ENCODE data around the gene ADGRF3. TPM values are rescaled to one million over a fixed set of nuclear protein-coding genes. Genes with fewer than 3 reads are reported as not detected.
"Not testable (repeated sequence)": the region's sequence is repeated elsewhere in the genome, so short reads cannot be mapped to it uniquely, and the experiment has no call there.

The ADGRF3 gene
- total RNA-seq, 2 donors from 2014 or later = 0.35 to 0.93 TPM

- peaks cover 16% of the 10 kb centered on the region for H3K4me1 Mint-ChIP-seq
- H3K9ac ChIP-seq (ENCODE audit: extremely low read depth, low read length, poor library complexity, severe bottlenecking) = no peak overlapping the region
- H3K9me3 ChIP-seq (ENCODE audit: control insufficient read depth, low read length) = no peaks in the 10 kb centered on the region
- no peak overlapping the region for H3K4me3 ChIP-seq (ENCODE audit: low read length)
- no peaks in the 10 kb centered on the region for H3K27me3 ChIP-seq (ENCODE audit: control insufficient read depth, insufficient read depth, low read length, poor library complexity, severe bottlenecking)
- H3K4me3 Mint-ChIP-seq = no peak overlapping the region
- H3K4me1 ChIP-seq (ENCODE audit: control insufficient read depth, insufficient read depth, low read length) = peaks cover 4% of the 10 kb centered on the region
- H3K36me3 Mint-ChIP-seq (ENCODE audit: low read depth) = no peaks in the 10 kb centered on the region
- no peak for DNase-seq
- no peak overlapping the region for H3K27ac ChIP-seq (ENCODE audit: low read depth, low read length)
- 86 to 93% methylated on average over 1 to 2 of the region's 2 CpGs for WGBS, 2 experiments (ENCODE audit: insufficient coverage in 1 of 2, insufficient read length in 1 of 2)
- H3K27ac Mint-ChIP-seq = no peak overlapping the region
- H3K36me3 ChIP-seq (ENCODE audit: control insufficient read depth, insufficient read depth, low read length) = no peaks in the 10 kb centered on the region
- TF ChIP-seq CTCF (conservative IDR thresholded peaks at IDR 0.05) = no peak
- H3K27me3 Mint-ChIP-seq (ENCODE audit: insufficient read depth) = no peaks in the 10 kb centered on the region
- no peaks in the 10 kb centered on the region for H3K9me3 Mint-ChIP-seq
Measured at GRCh38 chr2:26336719-26337118, 9.9 kb downstream of the ADGRF3 start.

DNA sequence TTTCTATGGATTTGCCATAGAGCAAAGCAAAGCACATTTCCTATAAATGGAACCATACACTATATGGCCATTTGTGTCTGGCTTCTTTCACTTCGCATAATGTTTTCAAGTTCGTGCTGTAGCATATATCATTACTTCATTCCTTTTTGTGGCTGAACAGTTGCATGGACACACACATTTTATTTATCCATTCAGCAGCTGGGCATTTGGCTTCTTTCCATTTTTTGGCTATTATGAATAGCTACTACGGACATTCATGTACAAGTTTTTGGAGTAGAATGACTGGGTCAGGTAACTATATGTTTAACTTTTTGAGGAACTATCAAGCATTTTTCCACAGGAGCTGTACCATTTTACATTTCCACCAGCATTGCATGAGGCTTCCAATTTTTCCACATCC, 11.4 kb downstream of the ADGRF3 start:
- H3K9ac ChIP-seq (ENCODE audit: extremely low read depth, low read length, poor library complexity, severe bottlenecking) = no peak overlapping the region
- no peak for DNase-seq
- H3K4me1 ChIP-seq (ENCODE audit: control insufficient read depth, insufficient read depth, low read length) = peaks cover 4% of the 10 kb centered on the region
- no peak overlapping the region for H3K27ac ChIP-seq (ENCODE audit: low read depth, low read length)
- no peak overlapping the region for H3K27ac Mint-ChIP-seq
- peaks cover 12% of the 10 kb centered on the region for H3K4me1 Mint-ChIP-seq
- H3K4me3 Mint-ChIP-seq = no peak overlapping the region
- no peaks in the 10 kb centered on the region for H3K9me3 Mint-ChIP-seq
- H3K27me3 ChIP-seq (ENCODE audit: control insufficient read depth, insufficient read depth, low read length, poor library complexity, severe bottlenecking) = no peaks in the 10 kb centered on the region
- 90 to 92% methylated on average over 2 to 3 of the region's 3 CpGs for WGBS, 2 experiments (ENCODE audit: insufficient coverage in 1 of 2, insufficient read length in 1 of 2)
- H3K36me3 ChIP-seq (ENCODE audit: control insufficient read depth, insufficient read depth, low read length) = no peaks in the 10 kb centered on the region
- no peak overlapping the region for H3K4me3 ChIP-seq (ENCODE audit: low read length)
- H3K36me3 Mint-ChIP-seq (ENCODE audit: low read depth) = no peaks in the 10 kb centered on the region
- H3K9me3 ChIP-seq (ENCODE audit: control insufficient read depth, low read length) = no peaks in the 10 kb centered on the region
- H3K27me3 Mint-ChIP-seq (ENCODE audit: insufficient read depth) = no peaks in the 10 kb centered on the region
- no peak for TF ChIP-seq CTCF (conservative IDR thresholded peaks at IDR 0.05)

GRCh38 chr2:26333293-26333692, 13.3 kb downstream of the ADGRF3 start:
- Histone ChIP-seq H3K4me3 (ENCODE audit: low read length) (no peak overlapping the region), H3K9me3 (ENCODE audit: control insufficient read depth, low read length) (no peaks in the 10 kb centered on the region), H3K36me3 (ENCODE audit: control insufficient read depth, insufficient read depth, low read length) (no peaks in the 10 kb centered on the region), H3K27ac (ENCODE audit: low read depth, low read length) (no peak overlapping the region), H3K27me3 (ENCODE audit: control insufficient read depth, insufficient read depth, low read length, poor library complexity, severe bottlenecking) (no peaks in the 10 kb centered on the region), H3K4me1 (ENCODE audit: control insufficient read depth, insufficient read depth, low read length) (no peaks in the 10 kb centered on the region), H3K9ac (ENCODE audit: extremely low read depth, low read length, poor library complexity, severe bottlenecking) (no peak overlapping the region)
- Mint-ChIP-seq H3K4me1 (peaks cover 4% of the 10 kb centered on the region), H3K27me3 (ENCODE audit: insufficient read depth) (no peaks in the 10 kb centered on the region), H3K4me3 (no peak overlapping the region), H3K36me3 (ENCODE audit: low read depth) (no peaks in the 10 kb centered on the region), H3K9me3 (no peaks in the 10 kb centered on the region), H3K27ac (no peak overlapping the region)
- WGBS, 2 experiments (ENCODE audit: insufficient coverage in 1 of 2, insufficient read length in 1 of 2) = 67% methylated on average over 2 of the region's 2 CpGs; no CpG with 5 or more reads in 1 of the 2 experiments
- no peak for TF ChIP-seq CTCF (conservative IDR thresholded peaks at IDR 0.05)
- no peak for DNase-seq

GRCh38 chr2:26331321-26331720, 15.3 kb downstream of the ADGRF3 start:
- H3K36me3 Mint-ChIP-seq (ENCODE audit: low read depth); H3K27me3 ChIP-seq (ENCODE audit: control insufficient read depth, insufficient read depth, low read length, poor library complexity, severe bottlenecking): not testable (repeated sequence)

More at GRCh38 chr2:26331321-26331720, 15.3 kb downstream of the ADGRF3 start:
- not testable (repeated sequence) for H3K27me3 Mint-ChIP-seq (ENCODE audit: insufficient read depth); H3K27ac Mint-ChIP-seq; DNase-seq; H3K36me3 ChIP-seq (ENCODE audit: control insufficient read depth, insufficient read depth, low read length); H3K9ac ChIP-seq (ENCODE audit: extremely low read depth, low read length, poor library complexity, severe bottlenecking); H3K27ac ChIP-seq (ENCODE audit: low read depth, low read length); H3K4me3 ChIP-seq (ENCODE audit: low read length); H3K4me1 ChIP-seq (ENCODE audit: control insufficient read depth, insufficient read depth, low read length); H3K9me3 ChIP-seq (ENCODE audit: control insufficient read depth, low read length); H3K4me3 Mint-ChIP-seq; H3K9me3 Mint-ChIP-seq; H3K4me1 Mint-ChIP-seq
- WGBS, 2 experiments (ENCODE audit: insufficient coverage in 1 of 2, insufficient read length in 1 of 2) = 90 to 93% methylated on average over 3 to 8 of the region's 8 CpGs
